Measurements from ENCODE around the gene PRTFDC1. TPM values are rescaled to one million over a fixed set of nuclear protein-coding genes. Genes with fewer than 3 reads are reported as not detected.
"Not testable (repeated sequence)": the region's sequence is repeated elsewhere in the genome, so short reads cannot be mapped to it uniquely, and the experiment has no call there.

Gene PRTFDC1
- total RNA-seq, 1 donor from 2014 or later = 27.0 TPM

DNA sequence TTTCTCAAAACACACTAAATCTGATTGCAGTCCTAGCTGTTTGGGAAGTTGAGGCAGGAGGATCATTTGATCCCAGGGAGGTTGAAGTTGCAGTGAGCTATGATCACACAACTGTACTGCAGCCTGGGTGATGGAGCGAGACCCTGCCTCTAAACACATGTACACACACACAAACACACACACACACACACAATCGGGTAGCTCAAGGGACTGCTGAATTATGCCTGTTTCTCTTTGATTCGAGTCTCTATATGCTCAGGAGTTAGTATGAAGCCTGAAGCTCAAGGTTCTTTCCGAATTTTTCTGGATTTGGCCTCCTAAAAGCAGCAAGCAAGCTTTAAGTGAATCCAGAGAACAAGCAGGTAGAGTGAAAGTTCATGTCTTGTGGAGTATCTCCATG, 22.5 kb downstream of the PRTFDC1 start:
- no peak overlapping the region for H3K27ac Mint-ChIP-seq
- H3K27me3 Mint-ChIP-seq (ENCODE audit: low read depth) = no peaks in the 10 kb centered on the region
- TF ChIP-seq, protein P1, sequence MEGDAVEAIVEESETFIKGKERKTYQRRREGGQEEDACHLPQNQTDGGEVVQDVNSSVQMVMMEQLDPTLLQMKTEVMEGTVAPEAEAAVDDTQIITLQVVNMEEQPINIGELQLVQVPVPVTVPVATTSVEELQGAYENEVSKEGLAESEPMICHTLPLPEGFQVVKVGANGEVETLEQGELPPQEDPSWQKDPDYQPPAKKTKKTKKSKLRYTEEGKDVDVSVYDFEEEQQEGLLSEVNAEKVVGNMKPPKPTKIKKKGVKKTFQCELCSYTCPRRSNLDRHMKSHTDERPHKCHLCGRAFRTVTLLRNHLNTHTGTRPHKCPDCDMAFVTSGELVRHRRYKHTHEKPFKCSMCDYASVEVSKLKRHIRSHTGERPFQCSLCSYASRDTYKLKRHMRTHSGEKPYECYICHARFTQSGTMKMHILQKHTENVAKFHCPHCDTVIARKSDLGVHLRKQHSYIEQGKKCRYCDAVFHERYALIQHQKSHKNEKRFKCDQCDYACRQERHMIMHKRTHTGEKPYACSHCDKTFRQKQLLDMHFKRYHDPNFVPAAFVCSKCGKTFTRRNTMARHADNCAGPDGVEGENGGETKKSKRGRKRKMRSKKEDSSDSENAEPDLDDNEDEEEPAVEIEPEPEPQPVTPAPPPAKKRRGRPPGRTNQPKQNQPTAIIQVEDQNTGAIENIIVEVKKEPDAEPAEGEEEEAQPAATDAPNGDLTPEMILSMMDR (IDR thresholded peaks at IDR 0.05; ENCODE audit: unreplicated experiment) = no peak
- DNase-seq (ENCODE audit: low spot score in 2 of 2, unreplicated experiment in 2 of 2) = no peak
- peaks cover 9% of the 10 kb centered on the region for H3K4me1 Mint-ChIP-seq
- peaks cover 31% of the 10 kb centered on the region for H3K36me3 Mint-ChIP-seq
- H3K4me3 Mint-ChIP-seq = no peak overlapping the region
- H3K9me3 Mint-ChIP-seq = no peaks in the 10 kb centered on the region

- Mint-ChIP-seq H3K4me3 (no peak overlapping the region), H3K9me3 (peaks cover 7% of the 10 kb centered on the region)
- no peak for DNase-seq (ENCODE audit: low spot score in 2 of 2, unreplicated experiment in 2 of 2)
These were observed 23.3 kb downstream of the PRTFDC1 start for GRCh38 chr10:24929056-24929544.

DNA sequence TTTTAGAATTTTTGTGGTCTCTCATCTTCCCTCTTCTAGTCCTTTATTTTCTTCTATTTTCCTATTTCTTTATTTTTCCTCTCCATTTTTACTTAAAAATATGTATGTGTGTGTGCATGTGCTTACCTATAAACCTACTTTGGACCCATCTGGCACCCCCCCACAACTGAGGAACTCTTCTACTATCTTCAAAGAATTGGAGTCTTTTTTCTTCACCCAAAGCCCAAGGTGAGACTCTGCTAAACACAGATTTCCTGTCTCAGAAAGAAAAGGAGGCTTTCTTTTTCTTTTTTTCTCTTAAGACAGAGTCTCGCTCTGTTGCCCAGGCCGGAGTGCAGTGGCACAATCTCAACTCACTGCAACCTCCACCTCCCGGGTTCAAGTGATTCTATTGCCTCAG, 24.2 kb downstream of the PRTFDC1 start:
- Mint-ChIP-seq H3K27me3 (ENCODE audit: low read depth) (no peaks in the 10 kb centered on the region), H3K9me3 (peaks cover 16% of the 10 kb centered on the region), H3K4me3 (no peak overlapping the region), H3K4me1 (peaks cover 4% of the 10 kb centered on the region), H3K36me3 (peaks cover 38% of the 10 kb centered on the region), H3K27ac (no peak overlapping the region)
- TF ChIP-seq, protein P1 (IDR thresholded peaks at IDR 0.05; ENCODE audit: unreplicated experiment) = no peak
- no peak for DNase-seq (ENCODE audit: low spot score in 2 of 2, unreplicated experiment in 2 of 2)

More at GRCh38 chr10:24929056-24929544, 23.3 kb downstream of the PRTFDC1 start:
- Mint-ChIP-seq H3K27me3 (ENCODE audit: low read depth) (no peaks in the 10 kb centered on the region), H3K27ac (no peak overlapping the region), H3K4me1 (peaks cover 6% of the 10 kb centered on the region), H3K36me3 (peaks cover 32% of the 10 kb centered on the region)
- TF ChIP-seq, protein P1 (IDR thresholded peaks at IDR 0.05; ENCODE audit: unreplicated experiment) = no peak

GRCh38 chr10:24926557-24926956, 25.8 kb downstream of the PRTFDC1 start:
- Mint-ChIP-seq H3K4me1 (peaks cover 5% of the 10 kb centered on the region), H3K9me3 (peaks cover 16% of the 10 kb centered on the region), H3K27me3 (ENCODE audit: low read depth) (no peaks in the 10 kb centered on the region), H3K4me3 (no peak overlapping the region), H3K27ac (no peak overlapping the region), H3K36me3 (peaks cover 33% of the 10 kb centered on the region)
- TF ChIP-seq, protein P1 (IDR thresholded peaks at IDR 0.05; ENCODE audit: unreplicated experiment) = no peak
- DNase-seq (ENCODE audit: low spot score in 2 of 2, unreplicated experiment in 2 of 2) = no peak

DNA sequence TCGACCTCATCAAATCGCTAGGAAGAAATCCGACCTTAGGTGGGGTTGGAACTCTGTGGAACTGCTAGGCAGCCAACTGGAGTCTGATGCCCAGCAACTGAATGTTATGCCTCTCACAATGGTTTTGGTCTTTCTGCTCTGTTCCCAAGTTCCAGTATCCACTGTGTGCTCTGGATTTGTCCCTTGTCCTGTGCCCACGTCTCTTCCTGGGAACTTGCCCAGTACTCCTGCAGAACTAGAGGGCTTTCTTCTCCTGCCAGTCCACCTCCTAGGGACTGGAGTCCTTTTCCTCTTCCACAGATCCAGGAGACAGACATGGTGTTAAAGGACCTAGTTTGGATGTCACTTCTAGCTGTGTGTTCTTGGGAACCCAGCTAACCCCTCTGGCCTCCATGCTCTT, 26.6 kb downstream of the PRTFDC1 start:
- DNase-seq (ENCODE audit: low spot score in 2 of 2, unreplicated experiment in 2 of 2) = no peak
- Mint-ChIP-seq H3K36me3 (peaks cover 29% of the 10 kb centered on the region), H3K4me3 (no peak overlapping the region), H3K4me1 (peaks cover 13% of the 10 kb centered on the region), H3K27me3 (ENCODE audit: low read depth) (no peaks in the 10 kb centered on the region), H3K9me3 (peaks cover 16% of the 10 kb centered on the region), H3K27ac (no peak overlapping the region)
- TF ChIP-seq, protein P1 (IDR thresholded peaks at IDR 0.05; ENCODE audit: unreplicated experiment) = no peak

- not testable (repeated sequence) for DNase-seq (ENCODE audit: low spot score in 2 of 2, unreplicated experiment in 2 of 2); H3K27ac Mint-ChIP-seq; H3K4me3 Mint-ChIP-seq; H3K27me3 Mint-ChIP-seq (ENCODE audit: low read depth)
- H3K9me3 Mint-ChIP-seq = peaks cover 20% of the 10 kb centered on the region
- peaks cover 11% of the 10 kb centered on the region for H3K4me1 Mint-ChIP-seq
- H3K36me3 Mint-ChIP-seq = peaks cover 33% of the 10 kb centered on the region
These were observed 27.9 kb downstream of the PRTFDC1 start for GRCh38 chr10:24924483-24924882.

DNA sequence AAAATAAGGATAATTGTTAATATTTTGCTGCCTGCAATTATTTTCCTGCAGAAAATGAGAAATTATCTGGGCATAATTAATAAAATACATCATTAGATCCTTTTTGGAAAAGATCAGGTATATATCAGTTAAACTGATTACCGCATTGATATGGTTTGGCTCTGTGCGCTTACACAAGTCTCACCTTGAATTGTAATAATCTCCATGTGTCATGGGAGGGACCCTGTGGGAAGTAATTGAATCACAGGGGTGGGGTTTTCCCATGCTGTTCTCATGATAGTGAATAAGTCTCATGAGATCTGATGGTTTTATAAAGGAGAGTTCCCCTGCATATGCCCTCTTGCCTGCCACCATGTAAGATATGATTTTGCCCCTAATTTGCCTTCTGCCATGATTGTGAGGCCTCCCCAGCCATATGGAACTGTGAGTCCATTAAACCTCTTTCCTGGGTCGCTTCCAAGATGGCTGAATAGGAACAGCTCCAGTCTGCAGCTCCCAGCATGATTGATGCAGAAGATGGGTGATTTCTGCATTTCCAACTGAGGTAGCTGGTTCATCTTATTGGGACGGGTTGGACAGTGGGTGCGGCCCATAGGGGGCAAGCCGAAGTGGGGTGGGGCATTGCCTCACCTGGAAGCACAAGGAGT, 30.1 kb downstream of the PRTFDC1 start:
- H3K27ac Mint-ChIP-seq; H3K27me3 Mint-ChIP-seq (ENCODE audit: low read depth); H3K4me3 Mint-ChIP-seq; DNase-seq (ENCODE audit: low spot score in 2 of 2, unreplicated experiment in 2 of 2): not testable (repeated sequence)
- Mint-ChIP-seq H3K9me3 (peaks cover 22% of the 10 kb centered on the region), H3K4me1 (peaks cover 11% of the 10 kb centered on the region), H3K36me3 (peaks cover 33% of the 10 kb centered on the region)

Data from mesothelial cell of epicardium (in vitro differentiated cells).